ENCODE measurements around the gene IFI35. TPM values are rescaled to one million over a fixed set of nuclear protein-coding genes. Genes with fewer than 3 reads are reported as not detected.

The IFI35 gene
- total RNA-seq (2021): 19.7 and 22.1 TPM in 2 replicates
- percentile 52 among the genes with signal in this experiment for Bru-seq, nascent RNA
- BruChase-seq, experiment 1, labeled RNA remaining after a 2-hour chase: percentile 36 among the genes with signal in this experiment
- BruChase-seq, experiment 2, labeled RNA remaining after a 6-hour chase: percentile 52 among the genes with signal in this experiment
- long read RNA-seq, transcript IFI35-203 (7 exons, 1,241 nt): major isoform, 23 of 47 reads
- long read RNA-seq, transcript IFI35-204 (7 exons, 1,232 nt): minor isoform, 16 of 47 reads
- long read RNA-seq, partial matches to known transcripts: 3 of 47 reads
- long read RNA-seq, other reads (novel, unspliced or antisense): 5 of 47 reads

DNA sequence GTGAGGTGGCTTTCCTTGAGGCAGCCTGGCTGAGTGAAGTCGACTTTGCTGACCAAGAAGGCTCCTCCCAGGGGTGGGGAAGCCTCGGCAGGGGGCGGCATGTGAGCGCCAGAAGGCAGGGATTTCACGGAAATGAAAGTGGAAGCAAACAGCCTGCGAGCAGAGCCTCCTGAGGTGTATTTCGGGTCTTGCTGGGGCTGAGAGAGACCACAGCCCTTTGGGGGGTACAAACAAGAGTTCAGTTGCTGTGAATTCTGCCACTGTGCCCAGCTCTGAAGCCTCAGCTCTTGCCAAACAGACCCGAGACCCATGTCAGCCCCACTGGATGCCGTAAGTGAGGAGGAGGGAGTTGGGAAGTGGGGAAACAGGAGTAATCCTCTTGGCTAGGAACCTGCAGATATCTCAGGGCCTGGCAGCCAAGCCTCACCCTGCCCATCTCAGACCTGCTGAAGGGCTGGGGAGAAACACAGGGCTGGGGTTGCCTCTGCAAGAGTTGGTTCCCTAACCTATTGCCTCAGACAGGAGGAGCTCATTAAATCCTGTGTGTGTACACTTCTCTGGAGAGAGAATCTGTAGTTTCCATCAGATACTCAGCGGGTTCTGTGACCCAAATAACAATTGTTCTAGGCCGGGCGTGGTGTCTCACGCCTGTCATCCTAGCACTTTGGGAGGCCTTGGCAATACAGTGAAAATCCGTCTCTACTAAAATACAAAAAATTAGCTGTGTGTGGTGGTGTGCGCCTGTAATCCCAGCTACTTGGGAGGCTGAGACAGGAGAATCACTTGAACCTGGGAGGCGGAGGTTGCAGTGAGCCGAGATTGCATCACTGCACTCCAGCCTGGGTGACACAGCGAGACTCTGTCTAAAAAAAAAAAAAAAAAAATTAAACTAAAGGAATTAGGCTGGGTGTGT, at the start of gene IFI35:
TSS of gene IFI35 (plus strand) at position 146 of the 913 bp plus-strand sequence. CDS start at position 310, 164 bp downstream.
- H3K9me3 ChIP-seq (ENCODE audit: insufficient read depth, low read depth): no peaks in the 10 kb centered on the region
- peaks cover 21% of the 10 kb centered on the region for H3K36me3 ChIP-seq (ENCODE audit: low read depth)
- DNase-seq: peak; percentile 73 to 81
- peak within 1 kb of the TSS; percentile 88 for H3K4me2 ChIP-seq
- no peaks in the 10 kb centered on the region for H3K27me3 ChIP-seq (ENCODE audit: insufficient read depth, low read depth)
- peak within 1 kb of the TSS; percentile 77 for H3K27ac ChIP-seq
- H3K4me3 ChIP-seq: peak within 1 kb of the TSS; percentile 75
- H2AFZ ChIP-seq: peak within 1 kb of the TSS; percentile 72
- TF ChIP-seq, protein P1, sequence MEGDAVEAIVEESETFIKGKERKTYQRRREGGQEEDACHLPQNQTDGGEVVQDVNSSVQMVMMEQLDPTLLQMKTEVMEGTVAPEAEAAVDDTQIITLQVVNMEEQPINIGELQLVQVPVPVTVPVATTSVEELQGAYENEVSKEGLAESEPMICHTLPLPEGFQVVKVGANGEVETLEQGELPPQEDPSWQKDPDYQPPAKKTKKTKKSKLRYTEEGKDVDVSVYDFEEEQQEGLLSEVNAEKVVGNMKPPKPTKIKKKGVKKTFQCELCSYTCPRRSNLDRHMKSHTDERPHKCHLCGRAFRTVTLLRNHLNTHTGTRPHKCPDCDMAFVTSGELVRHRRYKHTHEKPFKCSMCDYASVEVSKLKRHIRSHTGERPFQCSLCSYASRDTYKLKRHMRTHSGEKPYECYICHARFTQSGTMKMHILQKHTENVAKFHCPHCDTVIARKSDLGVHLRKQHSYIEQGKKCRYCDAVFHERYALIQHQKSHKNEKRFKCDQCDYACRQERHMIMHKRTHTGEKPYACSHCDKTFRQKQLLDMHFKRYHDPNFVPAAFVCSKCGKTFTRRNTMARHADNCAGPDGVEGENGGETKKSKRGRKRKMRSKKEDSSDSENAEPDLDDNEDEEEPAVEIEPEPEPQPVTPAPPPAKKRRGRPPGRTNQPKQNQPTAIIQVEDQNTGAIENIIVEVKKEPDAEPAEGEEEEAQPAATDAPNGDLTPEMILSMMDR (conservative IDR thresholded peaks at IDR 0.05): peak; percentile 48; the same call in 1 of the 2 replicates
- TF ChIP-seq EZH2 (IDR thresholded peaks at IDR 0.05; ENCODE audit: low read depth): no peak
- H3K79me2 ChIP-seq (ENCODE audit: low read depth): peaks cover 6% of the 10 kb centered on the region; the same call in 1 of the 2 replicates
- no peaks in the 10 kb centered on the region for H3K9me2 ChIP-seq (ENCODE audit: insufficient read depth)
- H4K20me1 ChIP-seq (ENCODE audit: insufficient read depth): peaks cover 13% of the 10 kb centered on the region
- peaks cover 73% of the 10 kb centered on the region for H3F3A ChIP-seq (ENCODE audit: insufficient read depth, low read depth)
- ChIA-PET POLR2A (ENCODE audit: unreplicated experiment) (interaction anchor here (0.6 kb wide), 1 partner anchor 354 kb away, joined by 3 read pairs; no protein-coding TSS in a partner anchor), CTCF (interaction anchor here (0.6 kb wide), 1 partner anchor 474 kb away, joined by 10 read pairs; no protein-coding TSS in a partner anchor)
- intact Hi-C loops (cut with micrococcal nuclease; ENCODE audit: unreplicated experiment): no loop called here
- peaks cover 39% of the 10 kb centered on the region for H3K4me1 ChIP-seq (replicated peaks; ENCODE audit: insufficient read depth)
- TSS peak; percentile 10 for BruUV-seq (replicated peaks)

DNA sequence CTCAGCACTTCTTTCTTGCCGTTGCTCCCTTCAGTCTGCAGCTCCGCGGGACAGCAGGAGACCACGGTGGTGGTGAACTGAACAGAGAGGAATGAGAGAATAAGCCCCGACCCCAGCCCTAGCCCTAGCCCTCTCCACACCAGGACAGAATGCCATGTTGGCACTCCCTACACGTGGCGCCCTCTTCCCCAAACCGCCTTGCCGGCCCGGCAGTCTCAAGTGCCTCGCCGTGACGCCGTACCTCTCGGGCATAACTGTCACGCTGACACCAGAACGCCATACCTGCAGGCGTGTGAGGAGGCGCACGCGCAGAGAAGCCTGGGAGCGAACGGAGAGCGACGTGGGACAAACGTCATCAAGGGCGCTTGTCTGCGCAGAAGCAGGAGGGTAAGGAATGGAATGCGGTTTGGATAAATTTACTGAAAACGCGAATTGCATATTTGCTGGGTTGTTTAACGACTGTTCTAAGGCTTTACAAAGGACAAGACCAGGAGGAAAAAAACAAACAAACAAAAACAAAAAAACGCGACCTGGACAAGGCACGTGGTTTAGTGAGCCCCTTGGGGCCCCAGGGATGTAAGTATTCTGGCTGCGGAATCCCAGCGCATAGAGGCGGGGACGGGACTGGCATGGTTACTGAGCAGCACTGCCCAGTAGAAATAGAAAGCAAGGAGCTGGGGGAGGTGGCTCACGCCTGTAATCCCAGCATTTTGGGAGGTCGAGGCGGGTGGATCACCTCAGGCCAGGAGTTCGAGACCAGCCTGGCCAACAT, 42.2 kb upstream of the IFI35 start, which contains the start of gene AARSD1:
TSS of gene AARSD1 (minus strand) at position 294 of the 772 bp plus-strand sequence. CDS start at position 280, 14 bp downstream.
- Histone ChIP-seq H3K4me2 (peak within 1 kb of the TSS; percentile 100), H3K9me2 (ENCODE audit: insufficient read depth) (no peaks in the 10 kb centered on the region), H4K20me1 (ENCODE audit: insufficient read depth) (no peaks in the 10 kb centered on the region), H3K4me1 (replicated peaks; ENCODE audit: insufficient read depth) (peaks cover 8% of the 10 kb centered on the region; the same call in 1 of the 2 replicates), H3K27me3 (ENCODE audit: insufficient read depth, low read depth) (no peaks in the 10 kb centered on the region), H3K36me3 (ENCODE audit: low read depth) (peaks cover 11% of the 10 kb centered on the region), H3F3A (ENCODE audit: insufficient read depth, low read depth) (peaks cover 28% of the 10 kb centered on the region; the same call in 1 of the 2 replicates), H3K9me3 (ENCODE audit: insufficient read depth, low read depth) (no peaks in the 10 kb centered on the region), H3K79me2 (ENCODE audit: low read depth) (peaks cover 17% of the 10 kb centered on the region), H2AFZ (peak within 1 kb of the TSS; percentile 93), H3K4me3 (peak within 1 kb of the TSS; percentile 96), H3K27ac (peak within 1 kb of the TSS; percentile 83)
- ChIA-PET CTCF (interaction anchor here (0.7 kb wide), 1 partner anchor 286 kb away, joined by 11 read pairs; no protein-coding TSS in a partner anchor), POLR2A (ENCODE audit: unreplicated experiment) (interaction anchor here (0.6 to 1.0 kb wide), 6 partner anchors 10 to 396 kb away, joined by 3 to 25 read pairs (median 4); partner anchors contain the start of gene RPL27)
- TSS peak; percentile 84 for BruUV-seq (replicated peaks)
- peak; percentile 87 to 93 for DNase-seq
- intact Hi-C loops (cut with micrococcal nuclease; ENCODE audit: unreplicated experiment): no loop called here
- no peak for TF ChIP-seq EZH2 (IDR thresholded peaks at IDR 0.05; ENCODE audit: low read depth)
- TF ChIP-seq, protein P1 (conservative IDR thresholded peaks at IDR 0.05): no peak

All from PC-9 (cell line).